Measurements from ENCODE around the gene SCN5A. TPM values are rescaled to one million over a fixed set of nuclear protein-coding genes. Genes with fewer than 3 reads are reported as not detected.

SCN5A gene
- 0.58 TPM for total RNA-seq
- long read RNA-seq, result 0 reads

DNA sequence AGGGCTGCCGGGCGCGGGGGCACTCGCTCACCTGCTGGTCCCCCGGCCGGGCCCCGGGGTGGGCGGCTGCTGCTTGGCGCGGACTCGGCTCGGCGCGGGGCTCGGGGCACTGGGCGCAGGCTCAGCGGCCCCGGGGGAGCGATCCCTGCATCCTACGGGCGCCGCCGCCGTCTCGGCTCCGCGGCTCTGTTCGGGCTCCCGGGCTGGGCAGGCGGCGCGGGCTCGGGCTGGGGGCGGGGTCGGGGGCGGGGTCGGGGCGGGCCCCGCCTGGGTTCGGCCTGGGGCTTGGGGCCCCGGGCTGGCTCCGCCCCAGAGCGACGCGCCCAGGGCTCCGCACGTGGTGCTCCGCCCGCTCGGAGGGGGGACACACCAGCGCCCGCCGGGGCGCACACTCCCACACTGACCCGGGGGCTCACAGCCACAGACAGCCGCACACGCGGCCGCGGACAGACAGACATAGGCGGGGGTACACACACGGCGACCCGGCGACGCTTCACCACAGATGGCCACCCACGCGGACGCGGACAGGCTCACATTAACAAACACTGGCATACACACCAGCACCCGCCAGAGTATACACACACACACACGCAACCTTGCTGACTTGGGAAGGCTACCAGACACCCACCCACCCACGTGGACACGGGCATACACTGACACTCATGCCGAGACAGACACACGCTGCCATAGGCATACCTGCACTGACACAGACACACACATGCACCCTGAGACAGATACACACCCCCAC lies at the start of gene SCN5A:
TSS of gene SCN5A (minus strand) at position 188 of the 748 bp plus-strand sequence. CDS start 16,380 bp downstream, outside the sequence.
- peak; percentile 89 for DNase-seq (ENCODE audit: low spot score)

DNA sequence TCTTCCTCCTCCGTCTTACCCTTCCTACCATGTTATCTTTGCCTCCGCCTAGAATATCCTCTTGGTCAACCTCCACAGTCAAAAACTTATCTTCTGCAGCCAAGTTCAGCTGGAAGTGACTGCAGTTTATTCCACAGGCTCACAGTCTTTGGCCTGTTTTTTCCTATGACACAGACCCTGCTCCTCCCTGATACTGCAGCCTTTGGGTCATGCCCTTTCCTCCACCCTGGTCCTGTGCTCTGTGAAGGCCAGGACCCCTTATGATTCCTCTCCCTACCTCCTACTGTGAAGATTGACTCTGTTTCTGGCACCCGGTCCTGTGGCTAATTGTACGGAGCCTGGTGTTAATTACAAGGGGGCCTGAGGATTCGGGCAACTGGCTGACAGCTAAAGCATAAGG lies 49.3 kb upstream of the SCN5A start:
- DNase-seq (ENCODE audit: low spot score), result no peak

DNA sequence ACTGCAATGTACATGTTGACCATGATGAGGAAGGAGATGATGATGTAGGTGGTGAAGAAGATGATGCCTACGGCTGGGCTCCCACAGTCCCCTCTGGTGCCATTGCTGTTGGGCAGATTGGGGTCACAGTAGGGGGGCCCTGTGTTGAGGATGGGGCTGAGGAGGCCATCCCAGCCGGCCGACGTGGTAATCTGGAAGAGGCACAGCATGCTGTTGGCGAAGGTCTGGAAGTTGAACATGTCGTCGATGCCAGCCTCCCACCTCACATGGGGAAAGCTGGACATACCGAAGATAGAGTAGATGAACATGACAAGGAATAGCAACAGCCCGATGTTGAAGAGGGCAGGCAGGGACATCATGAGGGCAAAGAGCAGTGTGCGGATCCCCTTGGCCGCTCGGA lies 48.6 kb upstream of the SCN5A start:
- DNase-seq (ENCODE audit: low spot score), result no peak

DNA sequence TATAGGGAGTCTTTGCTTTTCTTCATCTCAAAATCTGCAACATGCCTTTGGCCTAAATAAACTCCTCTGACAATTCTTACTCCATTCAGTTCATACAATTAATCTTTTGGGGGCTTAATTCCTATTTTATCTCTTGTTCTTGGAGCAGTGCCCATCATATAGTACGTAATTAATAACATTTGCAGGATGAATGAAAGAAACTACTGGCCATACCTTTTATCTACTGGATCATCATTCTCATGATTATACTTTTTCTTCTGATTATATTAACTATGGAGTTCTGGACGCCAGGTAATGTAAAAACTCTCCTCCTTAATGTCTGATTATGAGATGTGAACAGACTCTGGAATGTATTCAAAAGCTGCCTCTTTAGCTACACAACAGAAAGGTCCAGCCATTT lies 46.5 kb upstream of the SCN5A start:
- no peak for DNase-seq (ENCODE audit: low spot score)

DNA sequence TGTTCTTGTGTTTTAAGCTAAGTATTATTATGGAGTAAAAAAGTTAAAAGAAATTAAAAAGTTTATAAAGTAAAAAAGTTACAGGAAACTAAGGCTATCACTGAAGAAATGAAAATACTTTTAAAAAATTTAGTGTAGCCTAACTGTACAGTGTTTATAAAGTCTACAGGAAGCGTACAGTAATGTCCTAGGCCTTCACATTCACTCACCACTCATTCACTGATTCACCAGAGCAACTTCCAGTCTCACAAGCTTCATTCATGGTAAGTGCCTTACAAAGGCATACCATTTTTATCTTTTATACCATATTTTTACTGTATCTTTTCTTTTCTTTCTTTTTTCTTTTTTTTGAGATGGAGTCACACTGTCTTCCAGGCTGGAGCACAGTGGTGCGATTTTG lies 40.7 kb upstream of the SCN5A start:
- no peak for DNase-seq (ENCODE audit: low spot score)

DNA sequence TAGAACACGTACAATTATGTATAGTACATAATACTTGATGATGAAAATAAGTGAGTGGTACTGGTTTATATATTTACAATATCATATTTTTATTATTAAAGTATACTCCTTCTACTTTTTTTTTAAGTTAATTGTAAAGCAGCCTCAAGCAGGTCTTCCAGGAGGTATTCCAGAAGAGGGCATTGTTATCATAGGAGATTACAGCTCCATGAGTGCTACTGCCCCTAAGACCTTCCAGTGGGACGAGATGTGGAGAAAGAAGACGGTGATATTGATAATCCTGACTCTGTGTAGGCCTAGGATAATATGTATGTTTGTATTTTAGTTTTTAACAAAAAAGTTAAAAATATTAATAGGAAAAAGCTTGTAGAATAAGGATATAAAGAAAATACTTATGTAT lies 40.3 kb upstream of the SCN5A start:
- DNase-seq (ENCODE audit: low spot score), result no peak

DNA sequence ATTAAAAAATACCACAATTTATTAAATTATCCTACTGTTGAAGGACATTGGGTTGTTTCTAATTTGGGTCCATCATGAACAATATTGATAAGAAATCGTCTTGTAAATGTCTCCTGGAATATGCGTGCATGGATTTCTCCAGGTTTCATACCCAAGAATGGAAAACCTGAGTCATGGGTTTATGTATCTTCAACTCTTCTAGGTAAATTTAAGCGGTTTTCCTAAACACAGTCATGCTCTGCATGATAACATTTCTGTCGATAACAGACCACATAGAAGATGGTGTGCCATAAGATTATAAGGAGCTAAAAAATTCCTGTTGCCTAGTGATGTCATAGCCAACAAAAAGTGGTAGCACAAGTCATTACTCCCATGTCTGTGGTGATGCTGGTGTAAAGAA lies 39.9 kb upstream of the SCN5A start:
- DNase-seq (ENCODE audit: low spot score), result no peak

DNA sequence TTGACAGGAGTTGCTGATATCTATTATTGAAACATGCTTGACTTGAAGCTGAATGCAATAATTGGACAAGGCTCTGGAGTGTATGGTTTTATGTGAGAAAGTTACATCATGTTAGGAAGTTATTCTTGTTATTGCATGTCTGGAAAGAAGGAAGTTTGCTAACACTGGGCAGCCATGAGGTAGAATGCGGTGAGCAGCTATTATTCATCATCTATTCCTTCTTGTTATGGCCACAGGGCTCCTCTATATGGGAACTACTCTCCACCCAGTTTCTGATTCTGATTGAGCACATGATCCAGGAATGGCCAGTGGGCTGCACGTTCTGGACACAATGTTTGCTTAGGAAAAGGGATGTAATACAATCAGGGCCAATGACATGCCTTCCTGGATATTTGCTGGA lies 37.8 kb upstream of the SCN5A start:
- DNase-seq (ENCODE audit: low spot score), result no peak

DNA sequence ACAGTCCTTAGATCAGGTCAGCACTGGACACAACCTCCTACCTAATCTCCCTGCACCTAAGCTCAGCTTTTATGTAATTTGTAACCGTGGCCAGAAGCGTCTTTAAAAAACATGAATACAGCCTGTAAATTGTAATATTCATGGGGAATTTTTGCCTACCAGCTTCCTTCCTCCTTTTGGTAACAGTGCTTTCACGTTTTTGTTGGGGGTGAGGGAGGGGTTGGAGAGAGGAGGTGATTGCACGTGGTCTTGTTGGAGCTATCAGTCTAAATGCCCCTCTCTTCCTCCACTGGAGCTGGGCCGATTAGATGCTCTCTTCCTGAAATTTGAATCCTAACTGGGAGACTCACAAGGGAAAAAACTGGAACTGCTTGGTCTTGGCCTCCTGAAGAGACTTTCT lies 35.1 kb upstream of the SCN5A start:
- DNase-seq (ENCODE audit: low spot score), result no peak

DNA sequence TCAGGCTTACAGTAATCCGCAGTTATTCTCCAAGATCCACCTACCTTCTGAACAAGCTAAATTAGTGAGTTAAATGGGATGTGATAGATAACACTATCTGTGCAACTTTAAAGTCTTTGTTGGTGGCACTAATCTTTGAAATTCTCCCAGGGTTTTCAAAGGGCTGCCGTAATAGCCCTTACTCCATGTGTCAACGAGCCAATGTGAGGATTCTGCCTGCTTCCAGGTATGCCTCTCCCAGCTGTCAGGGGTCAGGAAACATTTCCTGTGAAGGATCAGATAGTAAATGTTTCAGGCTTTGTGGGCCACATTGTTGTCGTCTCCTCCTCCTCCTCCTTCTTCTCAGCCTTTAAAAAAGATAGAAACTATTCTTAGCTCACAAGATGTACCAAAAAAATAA lies 20.2 kb upstream of the SCN5A start:
- DNase-seq (ENCODE audit: low spot score), result no peak

DNA sequence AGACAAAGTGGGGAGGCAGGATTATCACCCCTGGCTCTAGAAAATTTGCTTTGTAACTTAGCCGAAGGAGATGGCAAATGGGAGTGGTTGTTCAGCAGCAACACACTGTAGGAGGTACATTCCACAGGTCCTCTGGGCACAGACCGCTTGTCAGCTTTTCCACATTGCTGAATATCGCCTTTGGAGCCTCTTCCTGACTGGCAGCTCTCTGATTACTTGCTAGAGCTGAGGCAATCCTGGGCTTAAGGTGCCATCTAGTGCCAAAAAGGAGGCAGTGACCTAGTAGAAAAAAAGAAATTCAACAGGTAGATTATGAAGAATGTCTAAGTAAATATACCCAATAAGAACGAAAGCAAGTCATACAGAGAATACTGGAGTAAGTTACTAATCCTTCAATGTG lies 13.1 kb upstream of the SCN5A start:
- no peak for DNase-seq (ENCODE audit: low spot score)

DNA sequence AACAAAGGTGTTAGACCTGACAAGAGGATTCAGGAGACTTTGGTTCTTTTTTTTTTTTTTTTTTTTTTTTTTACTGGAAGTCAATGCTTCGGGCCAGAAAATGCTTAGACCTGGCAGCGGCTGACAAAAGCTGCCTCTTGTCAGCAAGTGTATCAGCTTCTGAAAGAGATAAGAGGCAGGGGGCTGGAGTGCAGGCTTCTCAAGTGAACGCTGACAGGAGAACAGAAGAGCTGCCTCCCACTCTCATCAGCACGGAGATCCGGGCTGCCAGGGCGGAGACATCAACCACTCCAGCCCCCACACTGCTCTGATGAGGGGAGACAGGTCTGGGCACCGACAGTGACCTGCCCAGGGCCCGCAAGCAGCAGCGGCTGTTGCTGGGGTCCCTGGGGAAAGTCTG lies 9.4 kb upstream of the SCN5A start:
- peak; percentile 49 for DNase-seq (ENCODE audit: low spot score)

DNA sequence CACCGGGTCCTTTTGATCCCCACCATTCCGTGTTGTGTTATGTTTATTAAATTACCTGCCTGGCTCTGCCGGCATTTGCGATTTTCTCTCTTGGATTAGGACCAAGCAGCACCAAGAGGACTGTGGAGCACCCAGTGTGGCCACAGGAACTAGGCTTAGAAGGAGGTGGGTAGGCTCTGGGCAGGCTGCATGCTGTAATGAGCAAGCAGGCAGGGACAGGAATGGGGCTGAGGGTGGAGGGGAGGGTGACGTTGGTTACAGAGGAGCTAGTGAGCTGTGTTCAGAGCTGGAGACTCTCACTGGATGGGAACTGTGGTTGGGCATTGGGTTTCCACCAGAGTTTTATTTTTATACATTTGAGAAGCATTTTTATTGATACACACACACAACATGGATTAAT lies 7.9 kb upstream of the SCN5A start:
- DNase-seq (ENCODE audit: low spot score), result peak; percentile 53

DNA sequence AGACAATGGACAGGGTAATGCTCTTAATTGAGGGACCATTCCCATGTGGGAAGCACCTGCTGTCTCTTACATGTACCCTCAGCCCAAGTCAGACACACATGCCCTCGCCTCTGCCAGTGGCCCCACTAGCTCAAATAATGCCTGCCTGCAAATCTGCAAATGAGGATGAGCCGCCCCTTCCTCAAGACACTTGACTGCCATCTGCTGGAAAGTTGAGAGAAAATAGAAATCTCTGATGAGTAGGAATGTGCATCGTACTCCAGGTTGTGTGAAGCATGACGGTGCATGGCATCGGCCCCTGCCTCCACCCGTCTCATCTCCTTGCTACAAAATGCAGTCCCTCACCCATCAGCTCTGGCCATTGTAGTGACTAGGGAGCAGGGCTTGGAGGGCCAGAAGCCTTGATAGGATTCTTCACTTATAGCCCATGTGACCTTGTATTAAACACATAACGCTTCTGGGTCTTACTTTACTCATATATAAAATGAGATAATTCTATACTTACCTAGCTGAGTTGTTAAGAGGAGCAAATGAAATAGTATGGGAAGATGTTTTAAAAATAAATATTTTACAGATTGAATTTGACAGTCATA lies 6.3 kb upstream of the SCN5A start:
- peak; percentile 62 for DNase-seq (ENCODE audit: low spot score)

DNA sequence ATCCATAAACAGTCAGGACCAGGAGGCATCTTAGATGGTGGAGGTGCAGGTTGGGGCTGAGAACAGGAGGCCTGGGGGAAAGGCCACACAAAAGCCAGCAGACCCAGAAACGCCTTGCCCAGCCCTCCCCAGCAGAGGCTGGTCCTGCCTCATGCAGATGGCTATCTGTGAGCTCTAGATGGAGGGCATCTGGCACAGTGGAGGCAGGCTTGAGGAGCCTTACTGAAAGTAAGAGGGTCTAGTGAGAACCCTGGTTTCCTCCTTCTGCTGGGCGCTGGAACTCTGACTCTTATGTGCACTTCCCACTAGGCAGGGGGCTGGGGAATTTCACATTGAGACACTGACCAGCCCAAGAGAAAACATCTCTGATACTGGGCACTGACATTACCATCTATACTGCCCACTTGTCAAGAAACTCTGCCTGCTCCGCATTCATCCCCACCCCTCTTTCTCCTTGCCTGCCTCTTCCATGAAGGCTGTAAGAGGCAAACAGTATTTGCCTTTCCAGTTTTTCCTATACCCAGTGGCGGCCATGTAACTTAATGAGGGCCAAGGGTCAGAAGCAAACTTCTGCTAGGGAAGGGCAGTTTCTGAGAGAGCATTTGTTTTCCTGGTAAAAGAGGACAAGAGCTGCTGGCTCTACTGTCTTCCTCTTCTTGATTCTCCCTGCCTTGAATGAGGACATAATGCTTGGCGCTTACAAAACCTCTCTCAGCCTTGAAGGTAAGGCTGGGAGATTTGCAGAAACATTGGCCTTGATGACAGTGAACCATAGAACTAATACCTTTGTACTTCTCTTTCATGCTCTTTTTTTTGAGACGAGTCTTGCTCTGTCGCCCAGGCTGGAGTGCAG lies 4.4 kb upstream of the SCN5A start:
- DNase-seq (ENCODE audit: low spot score), result peak; percentile 64

DNA sequence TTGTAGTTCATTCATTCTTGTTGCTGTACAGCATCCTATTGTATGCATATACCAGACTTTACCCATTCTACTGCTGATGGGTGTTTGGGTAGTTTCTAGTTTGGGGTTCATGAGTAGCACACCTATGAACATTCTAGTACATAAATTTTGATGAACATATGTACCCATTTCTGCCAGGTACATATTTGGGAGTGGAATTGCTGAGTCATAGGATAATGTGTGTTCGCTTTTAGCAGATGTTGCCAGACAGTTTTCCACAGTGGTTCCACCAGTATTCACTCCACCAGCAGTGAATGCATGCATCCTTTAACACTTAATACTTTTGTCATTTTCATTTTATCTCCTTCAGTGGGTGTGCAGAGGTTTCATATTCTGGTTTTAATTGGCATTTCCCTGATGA lies 3.4 kb upstream of the SCN5A start:
- DNase-seq (ENCODE audit: low spot score), result no peak

DNA sequence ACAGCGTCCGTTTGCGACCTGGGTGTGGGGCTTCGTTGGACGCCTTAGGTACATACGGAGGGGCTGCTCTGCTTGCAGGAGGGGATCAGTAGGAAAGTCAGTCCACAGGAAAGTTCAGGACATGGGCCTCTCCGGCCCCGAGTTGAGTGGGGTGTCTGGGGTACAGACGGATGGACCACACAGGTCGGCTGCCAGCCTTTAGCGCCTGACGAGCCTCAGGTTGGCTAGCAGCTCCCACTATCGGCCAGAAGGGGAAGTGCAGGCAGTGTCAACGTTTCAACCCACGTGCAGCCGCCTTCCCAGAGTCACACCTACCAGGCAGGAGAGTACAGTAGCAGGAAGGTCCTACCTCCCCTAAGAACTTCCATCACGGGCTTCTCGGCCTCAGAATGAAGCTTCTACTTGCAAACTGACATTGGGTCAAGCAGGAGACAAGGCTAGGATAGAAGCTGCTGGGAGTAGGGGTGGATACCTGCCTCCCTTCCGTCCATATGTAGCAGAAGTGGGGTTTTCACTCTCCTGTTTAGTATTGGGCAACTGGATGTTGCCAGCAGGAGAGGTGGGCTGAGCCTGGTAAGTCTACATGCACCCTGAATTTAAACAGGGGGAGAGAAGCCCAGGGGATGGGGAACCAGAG lies 1.8 kb upstream of the SCN5A start:
- peak; percentile 90 for DNase-seq (ENCODE audit: low spot score)

DNA sequence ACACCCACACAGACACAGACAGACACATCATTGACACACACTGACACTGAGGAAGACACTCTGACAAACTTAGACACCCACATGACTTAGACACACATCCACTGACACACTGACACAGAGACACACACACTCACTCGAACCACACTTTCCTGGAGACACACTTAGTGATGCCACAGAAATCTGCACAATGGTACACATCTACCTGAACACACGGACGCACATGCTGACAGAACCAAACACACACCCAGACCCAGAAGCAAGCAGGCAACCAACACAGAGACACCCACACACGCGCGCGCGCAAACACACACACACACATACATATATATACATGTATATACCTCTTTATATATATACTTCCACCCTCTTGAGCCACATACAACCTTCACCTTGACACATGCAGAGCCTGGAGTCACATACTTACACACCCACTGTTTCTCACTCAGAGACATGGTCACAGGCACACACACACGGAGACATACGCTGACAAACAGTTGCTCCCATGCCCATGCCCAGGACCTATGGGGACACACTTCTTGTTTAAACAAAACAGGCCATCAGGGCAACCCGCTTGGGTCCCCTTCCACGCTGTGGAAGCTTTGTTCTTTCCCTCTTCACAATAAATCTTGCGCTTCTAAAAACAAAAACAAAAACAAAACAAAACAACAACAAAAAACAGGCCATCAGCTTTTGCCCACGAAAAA lies 913 bp upstream of the SCN5A start:
- no peak for DNase-seq (ENCODE audit: low spot score)

DNA sequence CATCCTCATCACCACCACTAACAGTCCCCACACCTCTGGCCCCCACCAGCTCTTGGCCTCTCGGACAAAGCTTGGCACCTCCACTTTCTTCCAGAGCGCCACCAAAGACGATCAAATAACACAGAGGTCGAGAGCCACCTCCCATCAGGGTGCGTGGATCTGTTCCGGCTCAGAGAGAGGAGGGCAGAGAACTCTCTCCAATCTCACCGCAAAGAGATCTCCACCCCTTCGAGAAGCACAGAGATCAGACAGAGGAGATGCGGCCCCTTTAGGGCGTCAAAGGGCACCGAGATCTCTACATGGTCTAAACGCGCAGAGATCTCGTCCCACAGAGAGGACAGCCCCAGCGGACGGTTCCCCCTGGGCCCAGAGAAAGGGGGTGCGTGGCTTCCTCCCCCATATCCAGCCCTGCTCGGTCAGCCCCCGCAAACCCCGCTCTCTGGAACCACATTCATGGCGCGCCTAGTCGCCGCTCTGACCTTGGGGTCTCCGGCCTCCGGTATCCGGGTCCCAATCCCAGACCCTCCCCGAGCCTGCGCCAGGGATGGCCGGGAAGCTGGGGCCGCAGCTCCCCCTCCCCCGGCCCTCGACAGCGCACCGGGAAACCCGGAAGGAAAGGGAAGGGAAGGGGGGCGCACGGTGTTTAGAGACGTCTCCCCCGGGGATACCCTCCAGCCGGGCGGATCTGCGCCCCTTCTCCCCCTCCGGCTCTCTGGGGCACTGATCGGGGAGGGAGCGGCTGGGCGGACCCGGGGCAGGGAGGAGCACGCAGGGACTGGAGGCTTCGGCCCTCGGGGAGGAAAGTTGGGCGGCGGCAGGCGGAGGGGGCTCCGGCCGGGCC lies 608 bp downstream of the SCN5A start:
- peak; percentile 71 for DNase-seq (ENCODE audit: low spot score)

DNA sequence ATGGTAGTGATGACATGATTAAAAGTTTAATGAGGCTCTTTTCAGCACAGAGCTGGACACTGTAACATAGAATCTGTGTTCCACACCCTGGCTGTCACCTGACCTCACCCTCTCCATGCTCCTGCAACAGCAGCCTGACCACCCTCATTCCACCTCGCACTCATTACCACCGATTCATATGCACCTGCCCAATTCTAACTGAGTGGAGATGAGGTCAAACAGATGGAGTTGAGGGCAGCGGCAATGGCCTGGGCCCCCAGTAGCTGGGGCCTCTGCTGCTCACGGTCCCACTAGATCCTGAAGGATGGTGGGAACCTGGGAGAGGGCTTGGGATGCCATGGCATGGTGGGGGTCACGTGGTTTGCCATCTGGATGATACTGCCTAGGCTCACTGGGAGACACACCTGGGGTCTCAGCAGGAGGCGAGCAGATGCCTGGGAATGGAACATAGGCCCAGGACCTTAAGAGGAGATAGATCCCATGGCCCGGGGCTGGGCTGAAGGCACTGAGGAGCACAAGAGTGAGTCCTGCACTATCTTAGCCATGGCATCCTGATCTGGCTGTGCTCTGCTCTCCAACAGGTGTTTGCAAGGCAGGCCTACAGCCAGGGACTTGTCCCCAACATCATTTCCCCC lies 1.3 kb downstream of the SCN5A start:
- DNase-seq (ENCODE audit: low spot score), result peak; percentile 39
